ENCODE results near the gene FAP. TPM values are rescaled to one million over a fixed set of nuclear protein-coding genes. Genes with fewer than 3 reads are reported as not detected.
A peak's percentile ranks its signal among the peaks of the same experiment; 100 is the strongest.

Gene FAP
- total RNA-seq, 1 donor = 207 TPM

- no peak for DNase-seq (ENCODE audit: low read depth)
- TF ChIP-seq, protein P1, sequence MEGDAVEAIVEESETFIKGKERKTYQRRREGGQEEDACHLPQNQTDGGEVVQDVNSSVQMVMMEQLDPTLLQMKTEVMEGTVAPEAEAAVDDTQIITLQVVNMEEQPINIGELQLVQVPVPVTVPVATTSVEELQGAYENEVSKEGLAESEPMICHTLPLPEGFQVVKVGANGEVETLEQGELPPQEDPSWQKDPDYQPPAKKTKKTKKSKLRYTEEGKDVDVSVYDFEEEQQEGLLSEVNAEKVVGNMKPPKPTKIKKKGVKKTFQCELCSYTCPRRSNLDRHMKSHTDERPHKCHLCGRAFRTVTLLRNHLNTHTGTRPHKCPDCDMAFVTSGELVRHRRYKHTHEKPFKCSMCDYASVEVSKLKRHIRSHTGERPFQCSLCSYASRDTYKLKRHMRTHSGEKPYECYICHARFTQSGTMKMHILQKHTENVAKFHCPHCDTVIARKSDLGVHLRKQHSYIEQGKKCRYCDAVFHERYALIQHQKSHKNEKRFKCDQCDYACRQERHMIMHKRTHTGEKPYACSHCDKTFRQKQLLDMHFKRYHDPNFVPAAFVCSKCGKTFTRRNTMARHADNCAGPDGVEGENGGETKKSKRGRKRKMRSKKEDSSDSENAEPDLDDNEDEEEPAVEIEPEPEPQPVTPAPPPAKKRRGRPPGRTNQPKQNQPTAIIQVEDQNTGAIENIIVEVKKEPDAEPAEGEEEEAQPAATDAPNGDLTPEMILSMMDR (IDR thresholded peaks at IDR 0.05; ENCODE audit: insufficient read depth, low read depth, low read length) = no peak
- H3K4me3 ChIP-seq (ENCODE audit: low read depth, low read length) = no peak within 1 kb of the TSS
Observed at GRCh38 chr2:162152147-162152546, 91.1 kb downstream of the FAP start, which contains the start of gene GCG. GCG (minus strand) TSS chr2:162152247; CDS start chr2:162149178, 3,069 bp downstream.

DNA sequence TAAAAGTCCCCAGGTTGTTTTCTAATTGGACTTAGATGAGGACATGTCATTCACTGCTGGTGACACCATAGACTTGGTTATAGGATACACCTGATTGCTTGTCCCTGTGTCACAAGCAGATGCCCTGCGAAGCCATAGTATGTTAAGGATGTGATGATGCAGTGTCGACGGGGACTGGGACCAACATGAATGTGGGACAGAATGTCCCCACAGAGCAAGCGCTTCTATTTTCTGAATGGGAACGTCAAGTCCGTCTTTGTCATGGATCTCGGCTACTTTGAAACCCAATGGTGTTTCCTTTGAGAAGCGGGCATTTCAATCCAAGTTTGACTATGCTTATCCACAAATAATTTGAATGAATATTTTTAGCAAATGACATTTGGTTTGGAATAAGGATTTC lies 93.3 kb downstream of the FAP start:
- DNase-seq (ENCODE audit: low read depth) = no peak
- H3K4me3 ChIP-seq (ENCODE audit: low read depth, low read length) = no peak overlapping the region
- TF ChIP-seq, protein P1 (IDR thresholded peaks at IDR 0.05; ENCODE audit: insufficient read depth, low read depth, low read length) = no peak

GRCh38 chr2:162149466-162149865 lies 93.8 kb downstream of the FAP start:
- DNase-seq (ENCODE audit: low read depth) = no peak
- H3K4me3 ChIP-seq (ENCODE audit: low read depth, low read length) = no peak overlapping the region
- TF ChIP-seq, protein P1 (IDR thresholded peaks at IDR 0.05; ENCODE audit: insufficient read depth, low read depth, low read length) = no peak

- no peak for DNase-seq (ENCODE audit: low read depth)
- no peak overlapping the region for H3K4me3 ChIP-seq (ENCODE audit: low read depth, low read length)
- TF ChIP-seq, protein P1 (IDR thresholded peaks at IDR 0.05; ENCODE audit: insufficient read depth, low read depth, low read length) = no peak
Observed at GRCh38 chr2:162148956-162149355, 94.3 kb downstream of the FAP start.

DNA sequence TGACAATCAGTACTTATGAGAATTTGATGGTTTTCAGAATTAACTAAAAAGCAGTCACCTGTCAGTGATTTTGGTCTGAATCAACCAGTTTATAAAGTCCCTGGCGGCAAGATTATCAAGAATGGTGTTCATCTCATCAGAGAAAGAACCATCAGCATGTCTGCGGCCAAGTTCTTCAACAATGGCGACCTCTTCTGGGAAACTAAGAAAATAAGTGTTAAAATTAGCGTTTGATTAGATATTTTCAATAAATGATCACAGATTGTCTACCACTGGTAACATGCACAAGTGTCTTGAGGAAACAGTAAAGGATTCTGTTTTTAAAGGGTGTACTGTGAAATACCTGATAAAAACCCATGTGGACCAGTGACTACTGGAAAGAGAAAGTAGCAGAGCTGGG lies 99.3 kb downstream of the FAP start:
- TF ChIP-seq, protein P1 (IDR thresholded peaks at IDR 0.05; ENCODE audit: insufficient read depth, low read depth, low read length) = peak; percentile 17
- H3K4me3 ChIP-seq (ENCODE audit: low read depth, low read length) = no peak overlapping the region
- DNase-seq (ENCODE audit: low read depth) = no peak

- no peak for DNase-seq (ENCODE audit: low read depth)
- H3K4me3 ChIP-seq (ENCODE audit: low read depth, low read length) = no peak overlapping the region
- TF ChIP-seq, protein P1 (IDR thresholded peaks at IDR 0.05; ENCODE audit: insufficient read depth, low read depth, low read length) = no peak
Observed at GRCh38 chr2:162138310-162138709, 104.9 kb downstream of the FAP start.

- peak; percentile 49 for DNase-seq (ENCODE audit: low read depth)
- H3K4me3 ChIP-seq (ENCODE audit: low read depth, low read length) = no peak overlapping the region
- TF ChIP-seq, protein P1 (IDR thresholded peaks at IDR 0.05; ENCODE audit: insufficient read depth, low read depth, low read length) = no peak
Observed at GRCh38 chr2:162127422-162127821, 115.8 kb downstream of the FAP start.
